Metanephros (tissue), 2 donors: ENCODE data around the gene CHRNA10. TPM values are rescaled to one million over a fixed set of nuclear protein-coding genes. Genes with fewer than 3 reads are reported as not detected.

Experiments used
- small RNA-seq: library from RNA; depleted of rRNA; stranded (forward); fragments of <200 nt; gene quantifications from one replicate; pipeline ENCODE3, GENCODE V24; 2014; ENCODE audit warnings: low replicate concordance
- total RNA-seq: library from RNA; depleted of rRNA; stranded (reverse); fragments of >200 nt; gene quantifications from one replicate; pipeline ENCODE4 v1.2.3, GENCODE V29; 2014

Gene CHRNA10, protein sequence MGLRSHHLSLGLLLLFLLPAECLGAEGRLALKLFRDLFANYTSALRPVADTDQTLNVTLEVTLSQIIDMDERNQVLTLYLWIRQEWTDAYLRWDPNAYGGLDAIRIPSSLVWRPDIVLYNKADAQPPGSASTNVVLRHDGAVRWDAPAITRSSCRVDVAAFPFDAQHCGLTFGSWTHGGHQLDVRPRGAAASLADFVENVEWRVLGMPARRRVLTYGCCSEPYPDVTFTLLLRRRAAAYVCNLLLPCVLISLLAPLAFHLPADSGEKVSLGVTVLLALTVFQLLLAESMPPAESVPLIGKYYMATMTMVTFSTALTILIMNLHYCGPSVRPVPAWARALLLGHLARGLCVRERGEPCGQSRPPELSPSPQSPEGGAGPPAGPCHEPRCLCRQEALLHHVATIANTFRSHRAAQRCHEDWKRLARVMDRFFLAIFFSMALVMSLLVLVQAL
- 0.82 TPM for total RNA-seq

DNA sequence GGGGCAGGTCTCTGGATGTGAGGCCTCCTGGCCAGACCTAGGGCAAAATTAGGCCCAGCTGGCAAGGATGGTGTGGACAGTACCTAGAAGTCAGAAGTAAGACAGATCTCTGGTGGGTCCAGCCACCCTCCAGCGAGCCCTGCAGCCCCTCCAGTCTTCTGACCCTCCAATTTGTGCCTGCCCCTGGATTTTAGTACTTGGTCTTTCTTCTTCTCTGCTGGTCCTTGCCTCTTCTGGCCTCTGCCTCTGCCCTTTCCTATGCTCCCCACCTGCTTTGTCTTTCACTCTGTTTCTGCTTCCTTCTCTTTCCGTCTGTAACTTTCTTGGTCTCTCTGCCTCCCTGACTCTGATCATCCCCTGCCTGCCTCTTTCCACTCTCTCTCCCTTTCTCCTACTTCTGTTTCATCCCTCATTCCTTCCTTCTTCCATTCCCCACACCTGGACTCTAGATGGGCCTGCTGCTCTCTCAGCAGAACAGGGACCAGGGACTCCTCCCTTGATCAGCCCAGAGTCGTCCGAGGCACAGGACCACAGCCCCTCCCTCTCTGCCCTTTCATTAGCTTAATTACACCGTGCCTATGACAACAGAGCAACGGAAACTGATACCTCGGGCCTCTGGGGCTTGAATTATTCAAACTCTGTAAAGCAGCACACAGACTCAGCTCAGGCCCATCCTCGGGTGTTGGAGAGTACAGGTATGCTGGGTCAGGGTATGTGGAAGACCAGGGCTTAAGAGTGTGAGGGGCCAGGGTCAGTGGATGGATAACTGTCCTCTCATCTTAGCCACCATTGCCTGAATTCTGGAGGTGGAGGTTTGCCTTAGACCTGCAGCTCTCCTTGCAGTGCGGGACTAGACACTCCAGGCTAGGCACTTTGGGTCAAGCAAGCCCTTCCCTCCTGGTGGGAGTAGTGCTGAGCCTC lies at the start of gene CHRNA10:
Gene CHRNA10, minus strand, starts transcription at position 51 of the 921 bp plus-strand sequence. CDS start 72 bp downstream, outside the sequence.

DNA sequence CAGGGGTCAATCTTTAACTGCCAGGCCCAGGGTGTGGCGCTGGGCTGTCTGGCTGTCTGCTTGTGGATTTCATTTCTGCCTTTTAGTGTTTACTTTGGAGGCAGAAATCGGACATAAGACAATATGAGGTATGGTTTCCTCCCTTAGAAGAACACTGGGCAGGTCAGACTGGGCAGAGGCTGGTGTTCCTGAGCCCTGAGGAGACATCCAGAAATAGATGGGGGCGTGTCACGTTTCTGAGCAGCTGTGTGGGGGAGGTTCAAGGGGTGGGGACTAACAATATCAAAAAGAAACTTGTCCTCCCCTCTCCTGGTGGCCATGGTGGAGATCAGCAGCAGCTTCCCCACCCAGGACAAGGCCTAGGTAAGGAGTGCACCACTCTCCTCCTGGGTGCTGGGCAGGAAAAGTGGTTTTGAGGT lies 26.4 kb downstream of the CHRNA10 start, which contains the start of gene ART1:
Gene ART1, plus strand, starts transcription at position 312 of the 419 bp plus-strand sequence. CDS start 14,086 bp downstream, outside the sequence.

DNA sequence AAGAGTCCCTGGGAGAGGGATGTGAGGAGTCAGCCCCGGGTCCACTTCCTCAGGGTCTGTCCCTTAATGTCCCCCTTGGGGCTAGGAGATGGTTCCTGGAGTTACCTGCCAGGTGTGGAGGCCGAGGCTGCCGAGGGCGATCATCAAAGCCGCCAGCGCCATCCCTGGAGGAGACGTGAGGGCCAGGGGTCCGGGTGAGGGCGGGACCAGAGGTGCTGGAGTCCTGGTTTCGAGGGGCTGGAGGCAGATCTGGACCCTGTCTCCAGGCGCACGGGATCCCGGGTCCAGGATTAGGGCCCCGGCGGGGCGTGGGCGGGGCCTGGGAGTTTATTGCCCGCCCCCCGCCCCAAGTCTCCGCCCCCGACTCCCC lies 29.5 kb downstream of the CHRNA10 start, which contains the start of gene ART5:
Gene ART5, minus strand, starts transcription at position 292 of the 370 bp plus-strand sequence. Its CDS starts 130 bp downstream, at position 162.

Small RNA genes within 50 kb of the gene (small RNA-seq; reads per million reads assigned to genes)
- gene RF00019 (not detected), gene RNU6-1143P (not detected)

Other genes with a start within 250 kb of the CHRNA10 start
- 1.8 TPM for gene ART5, start 29.4 kb downstream of the CHRNA10 start, total RNA-seq
- 3.3 TPM for gene ART1, start 26.3 kb downstream of the CHRNA10 start, total RNA-seq
- 116 TPM for gene NUP98, start 126.2 kb upstream of the CHRNA10 start, total RNA-seq
- 28.1 TPM for gene PGAP2, start 137.2 kb upstream of the CHRNA10 start, total RNA-seq
- 17.7 TPM for gene RHOG, start 169.6 kb upstream of the CHRNA10 start, total RNA-seq
- 45.3 TPM for gene STIM1, start 184.3 kb upstream of the CHRNA10 start, total RNA-seq